Astrocyte (in vitro differentiated cells and primary cell): ENCODE data around the gene C2CD2. TPM values are rescaled to one million over a fixed set of nuclear protein-coding genes. Genes with fewer than 3 reads are reported as not detected.

Source experiments
- DNase-seq: peaks from one replicate; pipeline ENCODE4 v3.0.0-alpha.2; 2010; ENCODE audit warnings: low read depth
- FAIRE-seq: peaks from 2 replicates; lab custom pipeline; 2011; peaks lifted over from hg19 to GRCh38; lab: Jason Lieb, UNC
- H2AFZ ChIP-seq: 2 replicates; pipeline ENCODE4 v1.6.0; 2012; ENCODE audit warnings: low read depth, low read length, inconsistent platforms
- H3K27ac ChIP-seq: 2 replicates; pipeline ENCODE4 v1.5.1; 2011; ENCODE audit warnings: low read depth, low read length, inconsistent platforms
- H3K27me3 ChIP-seq: 2 replicates; pipeline ENCODE4 v1.6.0; 2011; ENCODE audit warnings: low read length, inconsistent platforms; ENCODE audit not compliant: insufficient read depth
- H3K36me3 ChIP-seq: 2 replicates; pipeline ENCODE4 v1.5.1; 2011; ENCODE audit warnings: low read length, inconsistent platforms; ENCODE audit not compliant: insufficient read depth
- H3K4me1 ChIP-seq: 2 replicates; pipeline ENCODE4 v1.5.1; 2011; ENCODE audit warnings: low read length, inconsistent platforms; ENCODE audit not compliant: insufficient read depth
- H3K4me2 ChIP-seq: 2 replicates; pipeline ENCODE4 v1.6.0; 2012; ENCODE audit warnings: low read length, inconsistent platforms
- H3K4me3 ChIP-seq: 2 replicates; pipeline ENCODE4 v1.5.1; 2011; ENCODE audit warnings: low read depth, mild to moderate bottlenecking, low read length, inconsistent platforms; ENCODE audit not compliant: insufficient read depth
- H3K79me2 ChIP-seq: 2 replicates; pipeline ENCODE4 v1.6.0; 2012; ENCODE audit warnings: mild to moderate bottlenecking, low read length, inconsistent platforms; ENCODE audit not compliant: insufficient read depth
- H3K9ac ChIP-seq: 2 replicates; pipeline ENCODE4 v1.6.0; 2012; ENCODE audit warnings: mild to moderate bottlenecking, low read length, inconsistent platforms
- H3K9me3 ChIP-seq: 2 replicates; pipeline ENCODE4 v1.5.1; 2012; ENCODE audit warnings: low read depth, mild to moderate bottlenecking, low read length, inconsistent platforms; ENCODE audit not compliant: insufficient read depth
- H4K20me1 ChIP-seq: 2 replicates; pipeline ENCODE4 v1.6.0; 2012; ENCODE audit warnings: low read length, inconsistent platforms; ENCODE audit not compliant: insufficient read depth
- H3K27ac Mint-ChIP-seq: one replicate; pipeline ENCODE4 v1.8.0; 2021; ENCODE audit warnings: mild to moderate bottlenecking, mixed read lengths; ENCODE audit not compliant: unreplicated experiment
- H3K27me3 Mint-ChIP-seq: one replicate; pipeline ENCODE4 v1.8.0; 2021; ENCODE audit warnings: low read depth, mixed read lengths; ENCODE audit not compliant: unreplicated experiment
- H3K36me3 Mint-ChIP-seq: one replicate; pipeline ENCODE4 v1.8.0; 2021; ENCODE audit warnings: low read depth, mixed read lengths; ENCODE audit not compliant: unreplicated experiment
- H3K4me1 Mint-ChIP-seq: one replicate; pipeline ENCODE4 v1.8.0; 2021; ENCODE audit warnings: low read depth, mixed read lengths; ENCODE audit not compliant: unreplicated experiment
- H3K4me3 Mint-ChIP-seq: one replicate; pipeline ENCODE4 v1.8.0; 2021; ENCODE audit warnings: mild to moderate bottlenecking, moderate library complexity, mixed read lengths; ENCODE audit not compliant: unreplicated experiment
- H3K9me3 Mint-ChIP-seq: one replicate; pipeline ENCODE4 v1.8.0; 2021; ENCODE audit warnings: mild to moderate bottlenecking, mixed read lengths; ENCODE audit not compliant: unreplicated experiment
- EZH2 ChIP-seq: IDR thresholded peaks from 2 replicates; pipeline ENCODE4 v1.6.1; 2012; ENCODE audit warnings: mild to moderate bottlenecking, low read length, inconsistent platforms; ENCODE audit not compliant: insufficient read depth
- total RNA-seq: library from RNA; stranded (reverse); gene quantifications from 2 replicates; pipeline ENCODE4 v1.2.1, GENCODE V29; 2021
- TF ChIP-seq, protein P1 (sequence below): IDR thresholded peaks from 2 replicates; pipeline ENCODE4 v1.5.1; 2011; ENCODE audit warnings: low read depth, mild to moderate bottlenecking, inconsistent platforms, low read length, moderate library complexity; ENCODE audit not compliant: insufficient read depth

Gene C2CD2
- total RNA-seq, 1 donor from 2014 or later: 8.3 TPM

DNA sequence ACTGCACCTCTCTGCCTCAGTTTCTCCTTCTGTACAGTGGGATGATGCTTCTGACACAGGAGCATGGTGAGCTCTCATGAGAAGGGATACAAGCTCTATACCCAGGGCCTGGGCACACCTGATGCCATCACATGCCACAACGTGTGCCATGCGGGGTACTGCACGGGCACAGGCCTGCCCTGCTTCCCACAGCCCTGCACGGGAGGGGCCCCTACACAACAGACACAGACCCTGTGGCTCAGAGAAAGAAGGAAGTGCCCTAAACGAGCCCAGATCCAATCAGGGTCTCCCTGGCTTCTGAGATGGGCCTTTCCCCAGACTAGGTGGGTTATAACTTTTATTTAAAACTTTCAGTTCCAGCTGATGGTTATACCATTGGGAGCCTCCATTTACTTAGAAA lies 24.6 kb downstream of the C2CD2 start:
- peaks cover 37% of the 10 kb centered on the region for H3K4me1 ChIP-seq

DNA sequence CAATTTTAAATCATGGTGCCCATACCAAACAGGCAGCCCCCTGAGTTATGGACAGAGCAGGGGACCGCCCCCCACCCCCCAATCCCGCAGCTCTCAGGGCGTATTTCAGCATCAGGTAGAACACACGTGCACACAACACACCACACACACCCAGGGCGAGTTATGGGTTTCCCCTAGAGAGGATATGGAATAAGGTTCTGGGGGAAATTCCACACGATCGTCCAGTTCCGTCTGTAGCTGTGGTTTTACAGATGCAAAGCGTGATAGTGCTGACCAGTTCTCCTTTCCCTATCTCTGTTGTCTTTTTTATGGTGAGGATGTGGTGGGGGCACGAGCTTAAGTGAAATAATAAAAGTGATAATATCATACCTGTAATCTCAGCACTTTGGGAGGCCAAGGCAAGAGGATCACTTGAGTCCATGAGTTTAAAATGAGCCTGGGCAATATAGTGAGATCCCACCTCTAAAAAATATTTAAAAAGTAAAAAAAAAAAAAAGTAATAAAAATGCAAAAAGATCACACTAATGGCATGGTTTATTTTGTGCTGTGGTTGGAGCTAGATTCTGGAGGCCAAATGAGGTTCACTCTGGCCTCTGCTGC lies 25.1 kb downstream of the C2CD2 start:
- peaks cover 19% of the 10 kb centered on the region for H3K4me1 Mint-ChIP-seq

More for the DNA sequence above, 24.6 kb downstream of the C2CD2 start:
- H3K4me3 Mint-ChIP-seq: no peak overlapping the region
- no peaks in the 10 kb centered on the region for H3K79me2 ChIP-seq
- no peaks in the 10 kb centered on the region for H3K9me3 Mint-ChIP-seq
- FAIRE-seq (no peak), DNase-seq (no peak)
- no peak overlapping the region for H3K27ac ChIP-seq
- no peak overlapping the region for H3K4me3 ChIP-seq
- H2AFZ ChIP-seq: no peak overlapping the region
- peaks cover 18% of the 10 kb centered on the region for H3K4me1 Mint-ChIP-seq
- H3K27me3 Mint-ChIP-seq: no peaks in the 10 kb centered on the region
- H3K4me2 ChIP-seq: no peak overlapping the region
- H3K27me3 ChIP-seq: no peaks in the 10 kb centered on the region
- no peaks in the 10 kb centered on the region for H4K20me1 ChIP-seq
- H3K36me3 Mint-ChIP-seq: no peaks in the 10 kb centered on the region
- H3K9ac ChIP-seq: no peak overlapping the region
- TF ChIP-seq, protein P1, sequence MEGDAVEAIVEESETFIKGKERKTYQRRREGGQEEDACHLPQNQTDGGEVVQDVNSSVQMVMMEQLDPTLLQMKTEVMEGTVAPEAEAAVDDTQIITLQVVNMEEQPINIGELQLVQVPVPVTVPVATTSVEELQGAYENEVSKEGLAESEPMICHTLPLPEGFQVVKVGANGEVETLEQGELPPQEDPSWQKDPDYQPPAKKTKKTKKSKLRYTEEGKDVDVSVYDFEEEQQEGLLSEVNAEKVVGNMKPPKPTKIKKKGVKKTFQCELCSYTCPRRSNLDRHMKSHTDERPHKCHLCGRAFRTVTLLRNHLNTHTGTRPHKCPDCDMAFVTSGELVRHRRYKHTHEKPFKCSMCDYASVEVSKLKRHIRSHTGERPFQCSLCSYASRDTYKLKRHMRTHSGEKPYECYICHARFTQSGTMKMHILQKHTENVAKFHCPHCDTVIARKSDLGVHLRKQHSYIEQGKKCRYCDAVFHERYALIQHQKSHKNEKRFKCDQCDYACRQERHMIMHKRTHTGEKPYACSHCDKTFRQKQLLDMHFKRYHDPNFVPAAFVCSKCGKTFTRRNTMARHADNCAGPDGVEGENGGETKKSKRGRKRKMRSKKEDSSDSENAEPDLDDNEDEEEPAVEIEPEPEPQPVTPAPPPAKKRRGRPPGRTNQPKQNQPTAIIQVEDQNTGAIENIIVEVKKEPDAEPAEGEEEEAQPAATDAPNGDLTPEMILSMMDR: no peak
- no peak for TF ChIP-seq EZH2
- no peak overlapping the region for H3K27ac Mint-ChIP-seq
- no peaks in the 10 kb centered on the region for H3K9me3 ChIP-seq
- H3K36me3 ChIP-seq: no peaks in the 10 kb centered on the region

DNA sequence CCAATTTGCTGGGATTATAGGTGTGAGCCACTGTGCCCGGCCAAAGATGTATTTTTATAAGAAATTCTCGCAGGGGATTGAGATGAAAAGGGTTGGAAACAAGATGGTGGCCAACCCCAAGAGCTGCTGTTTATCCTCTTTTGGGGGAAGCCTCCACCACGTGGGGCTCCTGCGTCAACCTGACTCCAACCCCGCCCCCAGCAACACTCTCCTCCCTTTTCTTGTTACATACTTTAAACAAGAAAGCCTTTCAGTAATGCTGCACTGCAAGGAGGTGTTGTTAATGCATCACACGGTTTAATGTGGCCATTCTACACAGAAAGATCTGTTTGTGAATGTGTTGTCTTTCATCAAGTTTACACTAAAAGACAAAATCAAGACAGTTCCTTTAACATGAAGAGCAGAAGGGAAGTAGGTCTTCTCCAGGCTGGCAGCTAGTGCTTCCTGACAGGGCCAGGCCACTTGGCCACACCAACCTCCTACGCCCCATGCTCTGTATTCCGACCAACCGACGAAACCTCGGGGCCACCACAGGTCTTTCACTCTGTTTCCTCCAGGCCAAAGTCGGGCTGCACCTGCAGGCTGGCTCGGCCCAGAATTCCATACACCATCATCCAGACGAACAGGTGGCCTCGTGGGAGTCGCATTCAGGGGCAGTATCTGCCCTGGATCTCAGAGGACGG lies 25.9 kb downstream of the C2CD2 start:
- H3K4me2 ChIP-seq: no peak overlapping the region
- H3K36me3 ChIP-seq: no peaks in the 10 kb centered on the region
- TF ChIP-seq, protein P1: no peak
- TF ChIP-seq EZH2: no peak
- Mint-ChIP-seq H3K9me3 (no peaks in the 10 kb centered on the region), H3K4me1 (peaks cover 19% of the 10 kb centered on the region), H3K36me3 (no peaks in the 10 kb centered on the region), H3K4me3 (no peak overlapping the region), H3K27ac (no peak overlapping the region), H3K27me3 (no peaks in the 10 kb centered on the region)
- no peaks in the 10 kb centered on the region for H4K20me1 ChIP-seq
- FAIRE-seq (no peak), DNase-seq (no peak)
- H3K9ac ChIP-seq: no peak overlapping the region
- H2AFZ ChIP-seq: no peak overlapping the region
- H3K4me1 ChIP-seq: peaks cover 37% of the 10 kb centered on the region
- H3K27me3 ChIP-seq: no peaks in the 10 kb centered on the region
- H3K79me2 ChIP-seq: no peaks in the 10 kb centered on the region
- no peak overlapping the region for H3K4me3 ChIP-seq
- H3K27ac ChIP-seq: no peak overlapping the region
- no peaks in the 10 kb centered on the region for H3K9me3 ChIP-seq

More for the DNA sequence above, 25.1 kb downstream of the C2CD2 start:
- Mint-ChIP-seq H3K4me3 (no peak overlapping the region), H3K36me3 (no peaks in the 10 kb centered on the region), H3K27ac (no peak overlapping the region), H3K27me3 (no peaks in the 10 kb centered on the region), H3K9me3 (no peaks in the 10 kb centered on the region)
- no peak for TF ChIP-seq EZH2
- no peak for DNase-seq
- no peaks in the 10 kb centered on the region for H3K36me3 ChIP-seq
- no peak overlapping the region for H3K9ac ChIP-seq
- H3K4me2 ChIP-seq: no peak overlapping the region
- no peak overlapping the region for H3K27ac ChIP-seq
- no peaks in the 10 kb centered on the region for H4K20me1 ChIP-seq
- H3K4me1 ChIP-seq: peaks cover 42% of the 10 kb centered on the region
- no peak overlapping the region for H3K4me3 ChIP-seq
- no peaks in the 10 kb centered on the region for H3K27me3 ChIP-seq
- H3K9me3 ChIP-seq: no peaks in the 10 kb centered on the region
- H3K79me2 ChIP-seq: no peaks in the 10 kb centered on the region
- H2AFZ ChIP-seq: no peak overlapping the region
- FAIRE-seq: no peak
